Endothelial cell of umbilical vein (primary cell): ENCODE data around the gene TYROBP. TPM values are rescaled to one million over a fixed set of nuclear protein-coding genes. Genes with fewer than 3 reads are reported as not detected.

ENCODE experiments used
- BruUV-seq: library from RNA; stranded (reverse); fragments of 400-500 nt; replicated peaks from 2 replicates; lab custom pipeline; 2021; lab: Mats Ljungman, UMichigan
- CTCF ChIA-PET: fragments of 300-600, 350-600 bp; sonication (Branson Sonifier 250); formaldehyde crosslinking; loops from one replicate; lab custom pipeline; 2021; ENCODE audit warnings: antibody characterized with exemption, inconsistent platforms; lab: Charles Lee
- POLR2A ChIA-PET: fragments of 300-600, 350-600 bp; sonication (Branson Sonifier 250); formaldehyde crosslinking; loops from one replicate; lab custom pipeline; 2021; ENCODE audit warnings: antibody characterized with exemption, inconsistent platforms; lab: Charles Lee
- DNase-seq: peaks from one replicate; pipeline ENCODE4 v3.0.0-alpha.2; 2011; ENCODE audit warnings: low read depth, low spot score
- FAIRE-seq: peaks from 2 replicates; lab custom pipeline; 2011; peaks lifted over from hg19 to GRCh38; lab: Jason Lieb, UNC
- H2AFZ ChIP-seq: 2 replicates; pipeline ENCODE4 v1.6.0; 2012; ENCODE audit warnings: low read depth, low read length, control low read depth, inconsistent platforms
- H3K27ac ChIP-seq: 2 replicates; pipeline ENCODE4 v1.5.1; 2011; ENCODE audit warnings: low read depth, mild to moderate bottlenecking, control low read depth, low read length, moderate library complexity; ENCODE audit not compliant: insufficient read depth
- H3K27me3 ChIP-seq, 2 experiments: 2 replicates each; pipeline versions ENCODE4 v1.6.0 to v1.6.1; 2011; ENCODE audit warnings: low read length in 2 of 2, mixed read lengths in 1 of 2; ENCODE audit not compliant: control insufficient read depth in 2 of 2, insufficient read depth in 2 of 2
- H3K36me3 ChIP-seq, 2 experiments: 2 replicates in 1 of 2; 3 replicates in 1 of 2; pipeline ENCODE4 v1.5.1; 2011; ENCODE audit warnings: low read length in 2 of 2, mild to moderate bottlenecking in 1 of 2, moderate library complexity in 1 of 2; ENCODE audit not compliant: control insufficient read depth in 2 of 2, insufficient read depth in 2 of 2; ENCODE audit errors: extremely low read depth in 1 of 2
- H3K4me1 ChIP-seq: 3 replicates; pipeline ENCODE4 v1.5.1; 2011; ENCODE audit warnings: mild to moderate bottlenecking, low read length; ENCODE audit not compliant: control insufficient read depth, insufficient read depth; ENCODE audit errors: extremely low read depth
- H3K4me2 ChIP-seq: 2 replicates; pipeline ENCODE4 v1.6.1; 2011; ENCODE audit warnings: low read length, control low read depth, mixed read lengths; ENCODE audit not compliant: insufficient read depth
- H3K4me3 ChIP-seq, 3 experiments: fragments of 200-600 bp in 1 of 3; sonication (generic), shearing (Covaris generic) in 1 of 3; replicated peaks in 1 of 3; 2 replicates each; pipeline ENCODE4 v1.5.1; 2011 to 2016; ENCODE audit warnings: control low read depth in 3 of 3, low read length in 3 of 3, mild to moderate bottlenecking in 2 of 3, inconsistent platforms in 1 of 3, low read depth in 1 of 3, moderate library complexity in 1 of 3; ENCODE audit not compliant: insufficient read depth in 1 of 3
- H3K79me2 ChIP-seq: 2 replicates; pipeline ENCODE4 v1.6.0; 2012; ENCODE audit warnings: low read length, inconsistent platforms; ENCODE audit not compliant: control insufficient read depth, insufficient read depth
- H3K9ac ChIP-seq: replicated peaks from 2 replicates; pipeline ENCODE3; 2011; ENCODE audit warnings: low read length, control low read depth; ENCODE audit not compliant: insufficient read depth; ENCODE audit errors: extremely low read depth
- H3K9me1 ChIP-seq: replicated peaks from 3 replicates; pipeline ENCODE4 v1.6.0; 2011; ENCODE audit warnings: mild to moderate bottlenecking, low read length; ENCODE audit not compliant: control insufficient read depth, insufficient read depth; ENCODE audit errors: extremely low read depth
- H3K9me3 ChIP-seq: replicated peaks from 2 replicates; pipeline ENCODE4 v1.5.1; 2012; ENCODE audit warnings: low read length, inconsistent platforms; ENCODE audit not compliant: control insufficient read depth, insufficient read depth
- H4K20me1 ChIP-seq: replicated peaks from 2 replicates; pipeline ENCODE3; 2011; ENCODE audit warnings: mild to moderate bottlenecking, low read length; ENCODE audit not compliant: control insufficient read depth, insufficient read depth; ENCODE audit errors: extremely low read depth
- CTCF ChIP-seq, 2 donors: IDR thresholded peaks; 1 replicate in 1 of 2; 2 replicates in 1 of 2; pipeline ENCODE4 v1.5.1; 2011; ENCODE audit warnings: low read length in 2 of 2, mild to moderate bottlenecking in 2 of 2, moderate library complexity in 2 of 2, control low read depth in 1 of 2, inconsistent platforms in 1 of 2, low read depth in 1 of 2; ENCODE audit not compliant: insufficient read depth in 1 of 2; ENCODE audit errors: extremely low read depth in 1 of 2
- EZH2 ChIP-seq: IDR thresholded peaks from 2 replicates; pipeline ENCODE4 v1.6.1; 2012; ENCODE audit warnings: borderline replicate concordance, low read depth, mild to moderate bottlenecking, moderate library complexity, low read length, inconsistent platforms; ENCODE audit not compliant: severe bottlenecking
- FOS ChIP-seq: IDR thresholded peaks from 2 replicates; pipeline ENCODE4 v1.6.1; 2011; ENCODE audit warnings: mild to moderate bottlenecking, low read length, moderate library complexity, borderline replicate concordance; ENCODE audit not compliant: insufficient read depth
- GATA2 ChIP-seq: IDR thresholded peaks from 2 replicates; pipeline ENCODE4 v1.7.0; 2011; ENCODE audit warnings: low read depth, mild to moderate bottlenecking, moderate library complexity, mixed read lengths, low read length; ENCODE audit not compliant: insufficient read length, insufficient read depth
- JUN ChIP-seq: IDR thresholded peaks from 2 replicates; pipeline ENCODE4 v1.6.1; 2011; ENCODE audit warnings: borderline replicate concordance, low read depth; ENCODE audit not compliant: insufficient read length, insufficient read depth
- MAX ChIP-seq: IDR thresholded peaks from 2 replicates; pipeline ENCODE4 v1.6.1; 2011; ENCODE audit not compliant: insufficient read depth, insufficient read length
- MYC ChIP-seq: IDR thresholded peaks from one replicate; pipeline ENCODE4 v1.6.1; 2011; ENCODE audit warnings: mild to moderate bottlenecking, low read depth, low read length
- POLR2A ChIP-seq: IDR thresholded peaks from 2 replicates; pipeline ENCODE4 v1.6.1; 2012; ENCODE audit warnings: low read depth, mild to moderate bottlenecking, control low read depth, low read length
- POLR2AphosphoS5 ChIP-seq: IDR thresholded peaks from 2 replicates; pipeline ENCODE4 v1.6.1; 2012; ENCODE audit warnings: low read depth, mild to moderate bottlenecking, control low read depth, low read length, moderate library complexity; ENCODE audit not compliant: insufficient read depth
- dilution Hi-C: fragments of 300-500 bp; cut with MboI; formaldehyde crosslinking; loops from one replicate; pipeline ENCODE4 v1.15.0; 2019; ENCODE audit warnings: low sequenced_read_pairs; ENCODE audit not compliant: extremely low pct_ligation_motif_present
- intact Hi-C: fragments of 100-400 bp; cut with micrococcal nuclease; formaldehyde crosslinking; loops from one replicate; pipeline ENCODE4 v1.10.0; 2022
- polyA plus RNA-seq, 4 experiments: library from polyadenylated mRNA; depleted of rRNA in 3 of 4; stranded (reverse) in 3 of 4; unstranded in 1 of 4; fragments of >200 nt; gene quantifications; 2 replicates each; pipeline versions ENCODE4 v1.2.1 to v1.2.3, GENCODE V29; 2011 to 2012; ENCODE audit warnings: missing spikeins in 1 of 4
- total RNA-seq: library from RNA; stranded (reverse); gene quantifications from 2 replicates; pipeline ENCODE4 v1.2.3, GENCODE V29; 2021

TYROBP gene
- total and polyA plus RNA-seq, 2 donors (not counting 3 experiments of a cell fraction or from before 2014, with no cell fraction given): not detected

GRCh38 chr19:35859414-35859813 lies 48.7 kb downstream of the TYROBP start:
- dilution Hi-C loops: no loop called here
- no peaks in the 10 kb centered on the region for H3K4me1 ChIP-seq
- ChIA-PET CTCF (interaction anchor here (0.6 kb wide), 1 partner anchor 42 kb away, joined by 4 read pairs; no protein-coding TSS in a partner anchor), POLR2A (no interaction called here)
- BruUV-seq: no TSS peak
- no peaks in the 10 kb centered on the region for H4K20me1 ChIP-seq
- FAIRE-seq (no peak), DNase-seq (no peak)
- no peak for TF ChIP-seq GATA2
- TF ChIP-seq MAX: no peak
- no peak for TF ChIP-seq POLR2AphosphoS5
- no peak for TF ChIP-seq MYC
- TF ChIP-seq POLR2A: no peak
- TF ChIP-seq JUN: no peak
- no peak for TF ChIP-seq FOS
- TF ChIP-seq CTCF (IDR thresholded peaks at IDR 0.05; ENCODE audit: extremely low read depth in 1 of 2, insufficient read depth in 1 of 2, low read depth in 1 of 2, low read length in 2 of 2): no peak
- no peak for TF ChIP-seq EZH2
- peaks cover 37 to 58% of the 10 kb centered on the region in 2 experiments for H3K27me3 ChIP-seq
- no peaks in the 10 kb centered on the region for H3K9me1 ChIP-seq
- no peak overlapping the region for H3K9ac ChIP-seq
- no peaks in the 10 kb centered on the region for H3K79me2 ChIP-seq
- H3K4me2 ChIP-seq: no peak overlapping the region
- H3K9me3 ChIP-seq: no peaks in the 10 kb centered on the region
- intact Hi-C loops: no loop called here
- no peak overlapping the region for H2AFZ ChIP-seq
- no peaks in the 10 kb centered on the region for H3K36me3 ChIP-seq
- no peak overlapping the region for H3K4me3 ChIP-seq
- H3K27ac ChIP-seq: no peak overlapping the region
